ENCODE measurements around the gene SLC7A10.

SLC7A10 gene

DNA sequence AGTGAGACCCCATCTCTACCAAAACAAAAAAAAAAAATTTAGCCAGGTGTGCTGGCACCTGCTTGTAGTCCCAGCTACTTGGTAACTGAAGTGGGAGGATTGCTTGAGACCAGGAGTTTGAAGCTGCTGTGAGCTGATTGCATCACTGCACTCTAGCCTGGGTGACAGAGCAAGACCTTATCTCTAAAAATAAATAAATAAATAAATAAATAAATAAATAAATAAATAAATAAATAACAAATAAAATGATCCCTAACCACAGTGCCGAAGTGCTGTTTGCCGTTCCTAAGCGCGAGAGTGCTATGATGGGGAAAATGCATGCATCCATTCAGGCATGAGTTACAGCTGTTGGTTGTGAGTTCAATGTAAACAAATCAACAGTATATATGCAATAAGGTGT lies 66.5 kb downstream of the SLC7A10 start:
- TF ChIP-seq CTCF (IDR thresholded peaks at IDR 0.05; ENCODE audit: low read depth, low read length, missing control alignments): no peak
- DNase-seq (ENCODE audit: low read depth): no peak
- no peak overlapping the region for H3K4me3 ChIP-seq (ENCODE audit: low read depth, low read length)
